Heart left ventricle (tissue), 16 donors: ENCODE results near the gene DTWD1. TPM values are rescaled to one million over a fixed set of nuclear protein-coding genes. Genes with fewer than 3 reads are reported as not detected.

Experiments
- ATAC-seq, 4 donors: fragments of 200-7000 bp; cut with Tn5 transposase; one replicate each; pipeline ENCODE4 v1.9.1; 2020 to 2022; ENCODE audit warnings: moderate library complexity in 4 of 4, mild to moderate bottlenecking in 3 of 4, moderate number of reproducible peaks in 1 of 4
- DNase-seq, 5 donors: peaks; one replicate each; pipeline ENCODE4 v3.0.0-alpha.2; 2020
- H3K27ac ChIP-seq, 12 donors: fragments of 200-600 bp; sonication (generic) in 4 of 12; one replicate each; pipeline versions ENCODE4 v1.5.0 to v1.8.0; 2016 to 2022; ENCODE audit warnings: mild to moderate bottlenecking in 2 of 12
- H3K27me3 ChIP-seq, 9 donors: fragments of 200-600 bp; sonication (generic) in 2 of 9; one replicate each; pipeline versions ENCODE4 v1.5.1 to v1.8.0; 2016 to 2022; ENCODE audit warnings: mild to moderate bottlenecking in 3 of 9
- H3K36me3 ChIP-seq, 9 donors: fragments of 200-600 bp; sonication (generic) in 2 of 9; one replicate each; pipeline versions ENCODE4 v1.5.0 to v1.8.0; 2018 to 2022; ENCODE audit warnings: mild to moderate bottlenecking in 2 of 9
- H3K4me1 ChIP-seq, 12 donors: fragments of 200-600 bp; sonication (generic) in 4 of 12; one replicate each; pipeline versions ENCODE4 v1.5.0 to v1.8.0; 2016 to 2022; ENCODE audit warnings: mild to moderate bottlenecking in 3 of 12
- H3K4me3 ChIP-seq, 12 donors: fragments of 200-600 bp; sonication (generic) in 4 of 12; one replicate each; pipeline versions ENCODE4 v1.5.0 to v1.8.0; 2017 to 2022; ENCODE audit warnings: mild to moderate bottlenecking in 9 of 12, moderate library complexity in 4 of 12
- H3K9me3 ChIP-seq, 12 donors: fragments of 200-600 bp; sonication (generic) in 4 of 12; one replicate each; pipeline versions ENCODE4 v1.5.0 to v1.8.0; 2016 to 2022; ENCODE audit warnings: mild to moderate bottlenecking in 1 of 12
- CTCF ChIP-seq, 12 donors: fragments of 200-600 bp; sonication (generic) in 4 of 12; IDR thresholded peaks; one replicate each; pipeline versions ENCODE4 v1.5.0 to v1.8.0; 2018 to 2022; ENCODE audit warnings: antibody characterized with exemption in 12 of 12, mild to moderate bottlenecking in 5 of 12
- POLR2A ChIP-seq, 2 donors: fragments of 450-650 bp; IDR thresholded peaks; one replicate each; pipeline ENCODE4 v1.6.1; 2017; ENCODE audit warnings: antibody characterized with exemption in 2 of 2, mild to moderate bottlenecking in 2 of 2, moderate library complexity in 2 of 2
- WGBS, 4 donors: extraction: QIAGEN DNeasy Blood & Tissue Kit in 2 of 4; methylation state at CpG; one replicate each; pipeline versions ENCODE4 v1.1.5 to v1.1.7; 2013 to 2018; 5-methylcytosine and 5-hydroxymethylcytosine counted together
- intact Hi-C, 10 donors: fragments of 100-400 bp; cut with DNase I; formaldehyde crosslinking; loops; one replicate each; pipeline versions ENCODE4 v1.11.1 to v1.14.2; 2022
- polyA plus RNA-seq, 2 donors: library from polyadenylated mRNA; stranded (reverse); fragments of 200-250 nt; gene quantifications; one replicate each; pipeline ENCODE4 v1.2.3, GENCODE V29; 2013
- total RNA-seq, 9 donors: library from RNA; depleted of rRNA in 2 of 9; stranded (reverse); fragments of >200 nt in 2 of 9; fragmentation: NEBNext Ultra II Directional in 3 of 9; extraction: Animal tissue kit (Norgen Biotek cat#: 25700) in 3 of 9; gene quantifications; one replicate each; pipeline versions ENCODE4 v1.1.0 to v1.2.4, GENCODE V29; 2016 to 2023
- donor health status: ischemic (EF 13 %, LVEDD 7.1; RV severe dilation, severe dysfunction).
- donor health status: healthy with polysubstance abuse.
- donor health status: DM: no; HTN: yes; CAD: no.
- donor health status: DM: no; HTN: no; CAD: no.
- donor health status: ischemic (EF 25% LVEDD 6.9; RV normal size, moderate dysfunction).
- donor health status: ischemic (EF 25% LVEDD 5.7; RV mildly dilated, moderate dysfunction).
- donor health status: healthy.
- donor health status: DM: yes; HTN: yes; CAD: no.
- donor health status: ischemic (EF 35%, LVEDD 5.7; RV mildly dilated, moderate dysfunction).
- donor health status: nonischemic (EF 11% LVEDD 7.7; RV severe dilation, severe dysfunction).
- donor health status: DM: yes; HTN: yes; CAD: no.
- donor health status: PGD.
- donor health status: ischemic (EF 29% LVEDD 5.4; RV normal size, mild dysfunction).
- donor health status: nonischemic (EF 23%, LVEDD 6.1; RV moderate dilation, normal function).

Gene DTWD1
- total and polyA plus RNA-seq, 11 donors, result 6.3 to 28.0 (median 17.8) TPM

GRCh38 chr15:49686599-49686998, 65.8 kb downstream of the DTWD1 start:
- Histone ChIP-seq H3K36me3 (no peaks in the 10 kb centered on the region), H3K27me3 (no peaks in the 10 kb centered on the region), H3K4me1 (no peaks in the 10 kb centered on the region), H3K27ac (no peak overlapping the region), H3K4me3 (no peak overlapping the region), H3K9me3 (no peaks in the 10 kb centered on the region)
- TF ChIP-seq POLR2A (IDR thresholded peaks at IDR 0.05) (no peak), CTCF (IDR thresholded peaks at IDR 0.05) (no peak)
- intact Hi-C loops, result no loop called here
- DNase-seq (no peak), ATAC-seq (no peak)
- WGBS, 4 donors, result 57 to 75% (median 59%) methylated on average over 1 of the region's 1 CpG

GRCh38 chr15:49688135-49688790, 67.4 kb downstream of the DTWD1 start:
- Histone ChIP-seq H3K27me3 (no peaks in the 10 kb centered on the region), H3K27ac (no peak overlapping the region), H3K9me3 (no peaks in the 10 kb centered on the region), H3K36me3 (no peaks in the 10 kb centered on the region), H3K4me1 (no peaks in the 10 kb centered on the region), H3K4me3 (no peak overlapping the region)
- DNase-seq (no peak), ATAC-seq (no peak)
- intact Hi-C loops, result no loop called here
- TF ChIP-seq POLR2A (IDR thresholded peaks at IDR 0.05), result no peak
- 76 to 85% (median 76%) methylated on average over 3 of the region's 3 CpGs for WGBS, 4 donors

- Histone ChIP-seq H3K4me3 (no peak overlapping the region), H3K27ac (no peak overlapping the region), H3K9me3 (no peaks in the 10 kb centered on the region), H3K27me3 (no peaks in the 10 kb centered on the region), H3K36me3 (no peaks in the 10 kb centered on the region), H3K4me1 (no peaks in the 10 kb centered on the region)
- intact Hi-C loops, result no loop called here
- DNase-seq (no peak), ATAC-seq (no peak)
- WGBS, 4 donors, result 49 to 72% (median 65%) methylated on average over 2 of the region's 2 CpGs
- TF ChIP-seq CTCF (IDR thresholded peaks at IDR 0.05) (no peak), POLR2A (IDR thresholded peaks at IDR 0.05) (no peak)
Observed at GRCh38 chr15:49692514-49693090, 71.8 kb downstream of the DTWD1 start.

- no peak overlapping the region for H3K4me3 ChIP-seq
- no peak overlapping the region for H3K27ac ChIP-seq
- intact Hi-C loops, result no loop called here
- no peaks in the 10 kb centered on the region for H3K4me1 ChIP-seq
- TF ChIP-seq CTCF (IDR thresholded peaks at IDR 0.05) (no peak), POLR2A (IDR thresholded peaks at IDR 0.05) (no peak)
- H3K27me3 ChIP-seq, result no peaks in the 10 kb centered on the region
- ATAC-seq (no peak), DNase-seq (no peak)
- no peaks in the 10 kb centered on the region for H3K9me3 ChIP-seq
- no peaks in the 10 kb centered on the region for H3K36me3 ChIP-seq
Observed at GRCh38 chr15:49693498-49693897, 72.7 kb downstream of the DTWD1 start.

GRCh38 chr15:49696433-49696832, 75.6 kb downstream of the DTWD1 start:
- Histone ChIP-seq H3K4me3 (no peak overlapping the region), H3K36me3 (no peaks in the 10 kb centered on the region), H3K9me3 (no peaks in the 10 kb centered on the region), H3K27ac (no peak overlapping the region), H3K4me1 (no peaks in the 10 kb centered on the region), H3K27me3 (no peaks in the 10 kb centered on the region)
- 82 to 87% (median 84%) methylated on average over 2 of the region's 2 CpGs for WGBS, 4 donors
- TF ChIP-seq CTCF (IDR thresholded peaks at IDR 0.05), result no peak
- TF ChIP-seq POLR2A (IDR thresholded peaks at IDR 0.05), result no peak
- intact Hi-C loops, result no loop called here
- DNase-seq (no peak), ATAC-seq (no peak)
